HUES6 (cell line): ENCODE measurements around the gene RXRG.

ENCODE experiments used
- H3K27ac ChIP-seq: 2 replicates; pipeline ENCODE4 v1.7.0; 2013; ENCODE audit warnings: low read depth, mild to moderate bottlenecking, low read length, inconsistent platforms
- H3K27me3 ChIP-seq: 2 replicates; pipeline ENCODE4 v1.6.1; 2013; ENCODE audit warnings: low read length; ENCODE audit not compliant: control insufficient read depth, insufficient read depth
- H3K36me3 ChIP-seq: 2 replicates; pipeline ENCODE4 v1.6.1; 2013; ENCODE audit warnings: low read length; ENCODE audit not compliant: control insufficient read depth, insufficient read depth
- H3K4me1 ChIP-seq: 2 replicates; pipeline ENCODE4 v1.6.1; 2013; ENCODE audit warnings: low read length; ENCODE audit not compliant: control insufficient read depth, insufficient read depth
- H3K4me3 ChIP-seq: 2 replicates; pipeline ENCODE4 v1.5.1; 2013; ENCODE audit warnings: low read depth, low read length
- H3K9ac ChIP-seq: one replicate; pipeline ENCODE4 v1.6.1; 2013; ENCODE audit warnings: mild to moderate bottlenecking, low read length
- H3K9me3 ChIP-seq: 2 replicates; pipeline ENCODE4 v1.6.1; 2013; ENCODE audit warnings: low read depth, low read length; ENCODE audit not compliant: control insufficient read depth, insufficient read depth

The RXRG gene

GRCh38 chr1:165351863-165352441 lies 93.0 kb downstream of the RXRG start:
- Histone ChIP-seq H3K4me1 (peaks cover 47% of the 10 kb centered on the region), H3K27me3 (peaks cover 87% of the 10 kb centered on the region), H3K27ac (no peak overlapping the region), H3K9ac (no peak overlapping the region), H3K36me3 (no peaks in the 10 kb centered on the region), H3K4me3 (peak overlapping the region; percentile 61), H3K9me3 (no peaks in the 10 kb centered on the region)
